Fibroblast of lung (primary cell): ENCODE results near the gene PPAT. TPM values are rescaled to one million over a fixed set of nuclear protein-coding genes. Genes with fewer than 3 reads are reported as not detected.

Experiments used
- DNase-seq, 2 donors: peaks; one replicate each; pipeline versions ENCODE4 v3.0.0 to v3.0.0-alpha.2; 2010; ENCODE audit warnings: low read depth in 2 of 2
- H2AFZ ChIP-seq: 2 replicates; pipeline ENCODE4 v1.5.1; 2012; ENCODE audit warnings: low read length, control low read depth, inconsistent platforms
- H3K27ac ChIP-seq: 2 replicates; pipeline ENCODE4 v1.5.1; 2011; ENCODE audit warnings: low read length, control low read depth; ENCODE audit not compliant: insufficient read depth
- H3K27me3 ChIP-seq: 2 replicates; pipeline ENCODE4 v1.5.1; 2011; ENCODE audit warnings: mild to moderate bottlenecking, low read length; ENCODE audit not compliant: control insufficient read depth, insufficient read depth
- H3K36me3 ChIP-seq: 2 replicates; pipeline ENCODE4 v1.5.1; 2011; ENCODE audit warnings: low read length; ENCODE audit not compliant: control insufficient read depth, insufficient read depth
- H3K4me1 ChIP-seq: 2 replicates; pipeline ENCODE4 v1.5.1; 2011; ENCODE audit warnings: low read length; ENCODE audit not compliant: control insufficient read depth, insufficient read depth; ENCODE audit errors: extremely low read depth
- H3K4me2 ChIP-seq: 2 replicates; pipeline ENCODE4 v1.5.1; 2011; ENCODE audit warnings: low read length, control low read depth; ENCODE audit not compliant: insufficient read depth; ENCODE audit errors: extremely low read depth
- H3K4me3 ChIP-seq, 4 experiments: fragments of 200-600 bp in 1 of 4; sonication (generic) in 1 of 4; replicated peaks in 1 of 4; 2 replicates each; pipeline ENCODE4 v1.5.1; 2011 to 2016; ENCODE audit warnings: low read length in 4 of 4, low read depth in 3 of 4, mild to moderate bottlenecking in 3 of 4, control low read depth in 2 of 4, inconsistent platforms in 1 of 4, mixed read lengths in 1 of 4; ENCODE audit not compliant: insufficient read depth in 1 of 4; ENCODE audit errors: control extremely low read depth in 1 of 4
- H3K79me2 ChIP-seq: 2 replicates; pipeline ENCODE4 v1.5.1; 2012; ENCODE audit warnings: mild to moderate bottlenecking, low read length, inconsistent platforms; ENCODE audit not compliant: control insufficient read depth, insufficient read depth
- H3K9ac ChIP-seq: 2 replicates; pipeline ENCODE4 v1.5.1; 2011; ENCODE audit warnings: mild to moderate bottlenecking, low read length, control low read depth; ENCODE audit not compliant: insufficient read depth
- H3K9me3 ChIP-seq: 2 replicates; pipeline ENCODE4 v1.5.1; 2012; ENCODE audit warnings: low read depth, low read length; ENCODE audit not compliant: control insufficient read depth, insufficient read depth
- H4K20me1 ChIP-seq: 2 replicates; pipeline ENCODE4 v1.5.1; 2011; ENCODE audit warnings: low read length; ENCODE audit not compliant: control insufficient read depth, insufficient read depth; ENCODE audit errors: extremely low read depth
- EZH2 ChIP-seq: IDR thresholded peaks from 2 replicates; pipeline ENCODE4 v1.5.1; 2012; ENCODE audit warnings: low read length, control low read depth, mild to moderate bottlenecking; ENCODE audit errors: missing control alignments
- polyA plus RNA-seq, 2 donors: library from polyadenylated mRNA; depleted of rRNA in 1 of 2; stranded (reverse) in 1 of 2; unstranded in 1 of 2; fragments of >200 nt; gene quantifications; 2 replicates each; pipeline ENCODE4 v1.2.1, GENCODE V29; 2011 to 2012; ENCODE audit warnings: missing spikeins in 1 of 2
- total RNA-seq: library from RNA; depleted of rRNA; stranded (reverse); fragments of >200 nt; gene quantifications from 2 replicates; pipeline ENCODE4 v1.2.1, GENCODE V29; 2014
- TF ChIP-seq, protein P1 (sequence below), 2 donors: IDR thresholded peaks in 1 of 2; conservative IDR thresholded peaks in 1 of 2; 1 replicate in 1 of 2; 2 replicates in 1 of 2; pipeline ENCODE4 v1.5.1; 2011 to 2012; ENCODE audit warnings: low read length in 2 of 2, control low read depth in 1 of 2, inconsistent platforms in 1 of 2, low read depth in 1 of 2, mild to moderate bottlenecking in 1 of 2

The PPAT gene
- total and polyA plus RNA-seq, 2 donors (not counting 1 experiment from before 2014, with no cell fraction given): 8.6 to 14.9 TPM

DNA sequence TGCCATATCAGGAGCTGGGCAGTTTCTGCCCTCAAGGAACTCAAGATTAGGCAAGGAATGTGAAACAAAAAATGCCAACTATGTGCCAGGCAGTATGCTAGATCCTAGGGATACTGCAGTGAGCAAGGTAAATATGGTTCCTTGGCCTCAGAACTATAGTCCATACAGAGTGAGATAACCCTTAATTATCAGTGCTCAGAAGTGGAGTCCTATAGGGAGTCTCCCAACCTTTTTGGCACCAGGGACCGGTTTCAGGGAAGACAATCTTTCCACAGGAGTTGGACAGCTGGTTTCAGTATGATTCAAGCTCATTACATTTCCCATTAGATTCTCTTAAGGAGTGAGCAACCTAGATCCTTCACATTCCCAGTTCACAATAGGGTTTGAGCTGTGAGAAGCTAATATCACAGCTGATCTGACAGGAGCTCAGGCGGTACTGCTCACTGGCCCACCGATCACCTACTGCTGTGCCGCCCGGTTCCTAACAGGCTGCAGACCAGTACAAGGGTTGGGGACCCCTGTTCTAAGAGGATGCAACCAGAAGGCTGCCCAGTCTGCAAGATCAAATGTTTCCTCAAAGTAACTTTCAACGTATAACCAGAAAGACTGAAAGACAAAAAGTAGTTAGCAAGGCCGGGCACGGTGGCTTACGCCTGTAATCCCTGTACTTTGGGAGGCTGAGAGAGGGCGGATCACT is 30.3 kb upstream of the PPAT start:
- Histone ChIP-seq H3K79me2 (peaks cover 53% of the 10 kb centered on the region), H3K4me2 (peak overlapping the region; percentile 73), H3K9ac (no peak overlapping the region), H3K4me3 (peak overlapping the region in 3 of 4 experiments; percentile 6 to 98 (median 97)), H3K36me3 (no peaks in the 10 kb centered on the region), H3K4me1 (peaks cover 2% of the 10 kb centered on the region), H3K27me3 (no peaks in the 10 kb centered on the region), H3K9me3 (no peaks in the 10 kb centered on the region), H3K27ac (peak overlapping the region; percentile 93), H2AFZ (no peak overlapping the region), H4K20me1 (no peaks in the 10 kb centered on the region)
- DNase-seq: peak in 1 of 2 donors; percentile 66
- no peak for TF ChIP-seq EZH2
- TF ChIP-seq, protein P1, sequence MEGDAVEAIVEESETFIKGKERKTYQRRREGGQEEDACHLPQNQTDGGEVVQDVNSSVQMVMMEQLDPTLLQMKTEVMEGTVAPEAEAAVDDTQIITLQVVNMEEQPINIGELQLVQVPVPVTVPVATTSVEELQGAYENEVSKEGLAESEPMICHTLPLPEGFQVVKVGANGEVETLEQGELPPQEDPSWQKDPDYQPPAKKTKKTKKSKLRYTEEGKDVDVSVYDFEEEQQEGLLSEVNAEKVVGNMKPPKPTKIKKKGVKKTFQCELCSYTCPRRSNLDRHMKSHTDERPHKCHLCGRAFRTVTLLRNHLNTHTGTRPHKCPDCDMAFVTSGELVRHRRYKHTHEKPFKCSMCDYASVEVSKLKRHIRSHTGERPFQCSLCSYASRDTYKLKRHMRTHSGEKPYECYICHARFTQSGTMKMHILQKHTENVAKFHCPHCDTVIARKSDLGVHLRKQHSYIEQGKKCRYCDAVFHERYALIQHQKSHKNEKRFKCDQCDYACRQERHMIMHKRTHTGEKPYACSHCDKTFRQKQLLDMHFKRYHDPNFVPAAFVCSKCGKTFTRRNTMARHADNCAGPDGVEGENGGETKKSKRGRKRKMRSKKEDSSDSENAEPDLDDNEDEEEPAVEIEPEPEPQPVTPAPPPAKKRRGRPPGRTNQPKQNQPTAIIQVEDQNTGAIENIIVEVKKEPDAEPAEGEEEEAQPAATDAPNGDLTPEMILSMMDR (conservative IDR thresholded peaks at IDR 0.05 in 1 of 2, IDR thresholded peaks at IDR 0.05 in 1 of 2; ENCODE audit: low read depth in 1 of 2, low read length in 2 of 2): no peak

DNA sequence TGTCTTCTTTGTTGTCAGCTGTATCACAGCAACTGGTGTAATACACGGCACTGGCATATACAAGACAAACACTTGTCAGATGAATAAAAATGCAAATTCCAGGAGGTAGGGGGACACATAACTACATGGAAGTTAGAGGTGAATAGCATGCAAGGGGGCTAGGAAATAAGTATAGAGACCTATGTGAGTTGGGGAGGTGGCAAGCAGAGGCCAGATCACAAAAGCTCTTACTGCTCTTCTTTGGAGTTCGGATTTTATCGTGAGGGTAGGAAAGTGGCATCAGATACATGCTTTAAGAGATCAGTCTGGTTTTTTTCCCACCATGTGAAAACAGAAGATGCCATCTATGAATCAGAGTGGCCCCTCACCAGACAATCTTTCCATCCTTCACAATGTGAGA is 29.2 kb upstream of the PPAT start:
- H3K27ac ChIP-seq: no peak overlapping the region
- TF ChIP-seq EZH2: no peak
- TF ChIP-seq, protein P1 (conservative IDR thresholded peaks at IDR 0.05 in 1 of 2, IDR thresholded peaks at IDR 0.05 in 1 of 2; ENCODE audit: low read depth in 1 of 2, low read length in 2 of 2): no peak
- no peak overlapping the region for H2AFZ ChIP-seq
- H3K9me3 ChIP-seq: no peaks in the 10 kb centered on the region
- no peaks in the 10 kb centered on the region for H3K36me3 ChIP-seq
- no peak overlapping the region for H3K9ac ChIP-seq
- H3K4me3 ChIP-seq: no peak overlapping the region
- no peaks in the 10 kb centered on the region for H3K27me3 ChIP-seq
- peaks cover 2% of the 10 kb centered on the region for H3K4me1 ChIP-seq
- H4K20me1 ChIP-seq: no peaks in the 10 kb centered on the region
- H3K79me2 ChIP-seq: peaks cover 47% of the 10 kb centered on the region
- no peak for DNase-seq
- H3K4me2 ChIP-seq: peak overlapping the region; percentile 29

DNA sequence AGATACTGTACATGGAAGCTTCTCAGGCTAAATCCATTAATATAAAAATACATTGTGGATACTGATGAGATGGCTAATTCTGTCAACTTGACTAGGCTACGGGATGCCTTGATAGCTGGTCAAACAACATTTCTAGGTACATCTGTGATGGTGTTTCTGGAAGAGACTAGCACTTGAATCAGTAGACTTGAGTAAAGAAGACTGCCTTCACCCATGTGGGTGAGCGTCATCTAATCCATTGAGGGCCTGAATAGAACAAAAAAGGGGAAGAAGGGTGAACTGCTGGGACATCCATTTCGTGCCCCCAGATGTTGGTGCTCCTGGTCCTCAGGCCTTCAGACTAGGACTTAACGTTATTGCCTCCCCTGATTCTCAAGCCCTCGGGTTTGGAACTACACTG is 28.3 kb upstream of the PPAT start:
- DNase-seq: no peak
- Histone ChIP-seq H3K4me2 (no peak overlapping the region), H3K9ac (no peak overlapping the region), H4K20me1 (no peaks in the 10 kb centered on the region), H3K9me3 (no peaks in the 10 kb centered on the region), H2AFZ (no peak overlapping the region), H3K4me3 (no peak overlapping the region), H3K27me3 (no peaks in the 10 kb centered on the region), H3K27ac (no peak overlapping the region), H3K4me1 (no peaks in the 10 kb centered on the region), H3K79me2 (peaks cover 38% of the 10 kb centered on the region), H3K36me3 (no peaks in the 10 kb centered on the region)
- TF ChIP-seq EZH2: no peak
- TF ChIP-seq, protein P1 (conservative IDR thresholded peaks at IDR 0.05 in 1 of 2, IDR thresholded peaks at IDR 0.05 in 1 of 2; ENCODE audit: low read depth in 1 of 2, low read length in 2 of 2): no peak
